HG03175 (cell line): ENCODE results near the gene SCGB3A2.

Experiments used
- ATAC-seq: cut with Tn5 transposase; IDR thresholded peaks from one replicate; pipeline ENCODE4 v1.9.1; 2021; ENCODE audit warnings: mild to moderate bottlenecking, moderate library complexity; ENCODE audit not compliant: unreplicated experiment

The SCGB3A2 gene

DNA sequence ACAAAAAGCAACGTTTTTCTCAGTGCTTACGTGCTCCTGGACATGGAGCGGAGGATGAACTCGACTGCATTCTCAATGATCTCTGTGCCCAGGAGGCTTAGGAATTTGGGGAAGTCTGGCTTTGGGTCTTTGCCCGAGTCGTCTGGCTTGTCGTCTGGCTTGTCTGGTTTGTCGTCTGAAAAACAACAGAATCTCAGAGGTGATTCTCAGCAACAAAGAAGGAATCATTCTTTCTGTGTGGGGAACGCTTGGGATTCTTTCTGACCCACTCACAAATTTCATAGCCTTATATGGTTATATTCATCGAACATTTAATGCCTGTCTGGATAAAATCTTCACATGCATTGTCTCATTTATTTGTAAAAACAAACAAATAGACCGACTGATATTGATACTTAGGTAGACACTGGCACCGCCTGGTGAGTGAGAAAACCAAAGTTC is 23.1 kb downstream of the SCGB3A2 start:
- no peak for ATAC-seq

DNA sequence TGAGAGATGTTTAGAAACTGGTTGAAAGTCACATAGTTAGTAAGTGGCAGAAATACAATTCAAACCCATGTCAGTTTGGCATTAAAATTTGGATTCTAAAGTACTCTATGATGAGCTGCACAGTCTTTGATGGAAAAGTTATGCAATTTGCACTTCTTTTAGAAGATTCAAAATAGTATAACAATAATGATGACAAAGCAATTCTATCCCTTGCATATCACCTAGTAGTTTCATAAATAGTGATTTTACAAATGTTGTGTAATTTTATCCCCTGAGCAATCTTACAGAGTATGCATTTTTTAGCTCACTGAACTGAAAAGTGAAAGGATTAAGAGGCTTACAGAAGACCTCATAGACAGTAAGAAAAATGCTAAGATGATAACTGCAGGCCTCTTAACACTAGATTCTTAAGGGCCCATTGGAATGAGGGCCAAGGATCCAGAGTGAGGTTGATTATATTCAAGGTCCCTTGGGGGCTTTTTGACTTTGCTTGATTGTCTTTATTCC is 24.2 kb downstream of the SCGB3A2 start:
- ATAC-seq: no peak

DNA sequence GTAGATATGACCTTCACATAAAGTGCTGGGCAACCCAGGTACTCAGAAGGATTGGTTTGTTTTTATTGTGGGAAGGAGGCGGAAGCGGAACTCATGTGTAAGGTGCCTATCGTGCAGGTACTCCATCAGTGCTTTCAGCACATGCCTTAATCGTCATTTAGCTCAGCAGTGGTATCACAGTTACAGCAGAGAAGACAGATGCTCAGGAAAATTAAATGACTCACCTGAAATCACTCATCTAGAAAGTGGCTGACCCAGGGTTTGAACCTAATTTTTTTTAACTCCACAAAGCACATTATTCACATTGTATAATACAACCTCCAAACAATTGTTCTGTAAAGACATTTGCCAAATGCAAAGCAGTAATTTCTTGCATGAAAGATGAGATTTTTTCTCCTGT is 25.6 kb downstream of the SCGB3A2 start:
- no peak for ATAC-seq

DNA sequence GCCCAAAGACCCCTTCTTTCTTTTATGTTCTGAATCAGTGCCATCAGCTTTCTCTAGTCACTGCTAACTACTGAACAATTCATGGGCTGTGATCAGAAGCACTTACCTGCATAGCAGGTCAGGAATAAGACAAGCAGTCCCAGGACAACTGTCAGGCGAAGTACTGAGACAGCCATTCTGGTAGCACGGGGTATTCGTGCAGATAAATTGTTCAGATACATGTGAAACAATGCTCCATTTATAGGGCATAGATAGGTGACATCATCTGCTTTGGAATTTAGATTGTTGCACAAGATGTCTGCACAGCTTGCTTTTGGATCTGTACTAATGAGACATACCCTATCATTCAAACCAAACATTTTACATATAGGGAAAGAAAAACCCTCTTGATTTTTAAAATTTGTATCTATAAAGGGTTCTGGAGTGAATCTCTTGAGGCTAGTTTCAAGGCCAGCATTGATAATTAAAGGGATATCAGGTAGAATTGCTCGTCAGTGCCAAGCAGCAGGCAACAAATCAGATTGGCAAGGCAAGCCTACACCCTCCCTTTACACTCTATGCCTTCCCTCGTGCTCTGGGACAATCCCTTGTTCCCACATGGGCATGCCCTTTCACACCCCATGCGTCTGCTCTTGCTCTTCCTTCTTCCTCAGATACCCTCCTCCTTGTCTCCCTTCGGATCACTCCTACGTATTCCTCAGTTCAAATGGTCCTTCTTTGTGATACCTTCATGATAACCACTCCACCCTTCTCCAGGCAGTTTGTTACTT is 28.0 kb downstream of the SCGB3A2 start, which contains the start of gene C5orf46:
C5orf46 (minus strand) TSS at position 213 of the 770 bp plus-strand sequence; CDS start at position 176, 37 bp downstream.
- ATAC-seq: no peak

DNA sequence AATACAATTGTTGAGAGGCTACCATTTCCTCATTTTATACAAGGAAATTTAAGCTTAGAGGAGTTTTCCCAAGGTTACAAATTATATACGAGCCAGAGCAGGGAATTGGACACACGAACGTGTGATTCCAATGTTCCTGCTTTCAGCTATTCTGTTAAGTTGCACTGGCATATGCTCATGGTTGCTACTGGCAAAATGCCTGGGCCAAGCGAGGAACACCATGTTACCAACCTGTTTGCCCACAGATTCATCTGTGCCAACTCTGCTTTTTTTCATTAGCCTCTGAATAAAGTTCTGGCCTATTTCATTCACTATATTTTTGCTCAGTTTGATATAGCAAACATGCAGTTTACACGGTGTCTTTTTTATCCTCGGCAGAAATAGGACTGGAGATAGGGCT is 32.9 kb downstream of the SCGB3A2 start:
- ATAC-seq: no peak

DNA sequence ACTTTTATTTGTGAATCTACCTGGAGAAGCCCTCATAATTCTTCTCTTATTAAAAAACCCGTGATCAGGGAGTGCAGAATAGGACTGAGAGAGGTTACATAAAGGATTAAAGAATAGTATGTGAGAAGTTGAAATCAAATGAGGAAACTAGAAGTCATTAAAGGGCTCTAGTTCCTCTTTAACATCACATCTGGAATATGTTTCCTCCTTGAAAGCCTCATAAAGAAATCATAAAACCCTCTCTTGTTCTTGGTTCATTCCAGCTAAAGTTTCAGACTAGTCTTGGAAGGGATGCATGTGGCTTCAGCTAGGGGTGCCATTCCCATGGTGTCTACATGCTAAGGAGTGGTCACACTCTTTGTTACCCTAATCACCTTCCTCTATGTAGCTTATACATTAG is 33.5 kb downstream of the SCGB3A2 start:
- ATAC-seq: no peak

DNA sequence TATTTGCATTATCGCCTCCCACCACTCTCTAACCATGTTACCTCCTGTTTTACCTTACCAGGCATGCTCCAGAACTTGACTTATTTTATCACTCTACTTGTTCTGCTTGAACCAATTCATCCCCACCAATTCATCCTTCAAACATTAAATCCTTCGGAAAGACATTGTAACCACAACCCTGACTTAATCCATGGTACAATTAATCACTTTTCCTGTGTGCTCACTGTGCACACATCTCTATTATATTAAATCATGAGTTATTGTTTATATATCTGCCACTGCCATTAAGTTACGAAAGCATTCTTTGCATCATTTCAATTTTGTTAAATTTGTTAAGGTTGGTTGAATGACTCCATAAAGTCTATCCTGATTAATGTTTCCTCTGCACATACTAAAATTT is 35.3 kb downstream of the SCGB3A2 start:
- no peak for ATAC-seq

DNA sequence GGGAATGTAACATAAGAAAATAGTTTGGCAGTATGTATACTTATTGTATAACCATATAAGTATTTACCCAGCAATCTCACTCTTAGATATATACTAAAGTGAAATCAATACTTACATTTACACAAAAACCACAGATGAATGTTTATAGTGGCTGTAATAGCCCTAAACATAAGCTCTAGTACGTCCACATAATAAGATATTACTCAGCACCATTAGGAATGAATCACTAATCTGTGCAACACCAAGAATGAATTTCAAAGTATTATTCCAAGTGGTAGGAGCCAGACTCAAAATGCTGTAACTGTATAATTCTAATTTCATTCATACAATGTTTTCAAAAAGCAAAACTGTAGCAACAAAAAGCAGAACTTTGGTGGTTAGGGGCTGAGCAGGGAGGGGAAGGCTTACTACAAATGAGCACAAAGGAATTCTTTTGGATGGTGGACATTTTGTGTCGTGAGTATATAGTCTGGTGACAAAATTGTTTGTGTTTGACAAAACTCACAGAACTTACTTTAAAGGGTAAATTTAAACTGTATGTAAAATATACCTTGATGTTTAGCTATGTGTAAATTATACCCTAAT is 39.7 kb downstream of the SCGB3A2 start:
- ATAC-seq: no peak

DNA sequence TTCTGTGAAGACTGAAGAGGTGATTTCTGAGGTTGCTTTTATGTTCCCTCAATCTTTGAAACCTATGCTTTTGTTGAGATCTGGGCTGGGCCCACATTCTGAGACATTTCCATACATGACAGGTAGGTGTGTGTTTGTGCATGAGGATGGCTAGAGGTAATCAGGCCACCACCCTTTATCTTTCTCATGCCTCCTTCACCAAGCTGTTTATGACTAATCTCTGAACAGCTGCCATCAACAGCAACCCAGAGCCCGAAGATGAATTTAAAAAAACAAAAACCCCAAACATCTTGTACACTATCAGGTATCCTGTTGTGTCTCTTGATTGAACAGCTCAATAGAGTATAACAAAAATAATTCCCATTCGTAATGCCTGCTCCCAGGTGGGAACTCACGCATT is 40.4 kb downstream of the SCGB3A2 start:
- no peak for ATAC-seq

DNA sequence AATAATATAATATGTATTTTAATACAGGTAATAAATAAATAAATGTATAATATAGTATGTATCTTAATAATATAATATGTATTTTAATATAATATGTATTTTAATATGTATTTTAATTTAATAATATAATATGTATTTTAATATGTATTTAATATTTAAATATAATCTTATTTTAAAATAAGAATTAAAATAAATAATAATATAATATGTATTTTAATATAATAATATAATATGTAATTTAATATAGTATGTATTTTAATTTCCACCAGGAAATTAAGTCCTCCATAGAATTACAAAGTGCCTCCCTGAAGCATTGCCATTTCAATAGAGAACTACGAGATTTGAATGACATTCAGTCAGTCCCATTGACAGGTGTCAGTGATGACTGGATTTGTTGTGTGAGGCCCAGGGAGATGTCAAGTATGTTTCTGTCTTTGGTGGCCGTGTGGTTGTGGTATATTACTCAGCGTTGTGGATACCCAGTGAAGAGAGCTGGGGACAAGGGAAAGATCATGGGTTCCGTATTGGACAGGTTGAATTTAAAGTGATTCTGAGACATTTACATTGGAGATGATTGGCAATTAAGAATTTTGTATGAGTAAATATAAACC is 42.0 kb downstream of the SCGB3A2 start:
- no peak for ATAC-seq

DNA sequence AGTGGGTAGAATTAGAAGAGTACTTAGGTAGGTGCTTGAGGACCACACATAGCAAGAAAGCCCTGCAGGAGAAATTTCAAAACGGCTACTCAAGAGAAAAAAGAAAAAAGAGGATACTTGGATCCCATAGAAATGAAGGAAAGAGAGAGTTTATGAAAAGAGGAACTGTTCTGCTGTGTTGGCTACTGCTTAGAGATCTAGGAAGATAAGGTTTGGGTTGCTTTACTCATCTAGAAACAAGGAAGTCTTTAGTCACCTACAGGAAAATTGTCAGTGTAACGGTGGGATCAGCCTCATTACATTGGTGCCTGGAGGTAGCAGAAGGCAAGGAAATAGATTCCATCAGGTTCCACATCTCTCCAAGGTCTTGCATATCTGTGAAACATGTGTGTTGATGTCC is 42.6 kb downstream of the SCGB3A2 start:
- no peak for ATAC-seq

DNA sequence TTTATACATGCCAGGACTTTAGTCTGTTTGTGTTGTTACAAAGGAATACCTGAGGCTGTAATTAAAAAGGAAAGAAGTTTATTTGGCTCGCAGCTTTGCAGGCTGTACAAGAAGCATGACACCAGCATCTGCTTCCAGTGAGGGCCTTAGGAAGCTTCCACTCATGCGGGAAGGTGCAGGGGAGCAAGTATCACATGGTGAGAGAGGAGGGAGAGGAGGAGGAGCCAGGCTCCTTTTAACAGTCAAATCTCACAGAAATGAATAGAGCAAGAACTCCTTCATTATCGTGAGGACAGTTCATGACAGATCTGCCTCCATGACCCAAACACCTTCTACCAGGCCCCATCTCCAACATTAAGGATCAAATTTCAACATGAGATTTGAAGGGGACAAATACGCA is 46.5 kb downstream of the SCGB3A2 start:
- ATAC-seq: no peak

DNA sequence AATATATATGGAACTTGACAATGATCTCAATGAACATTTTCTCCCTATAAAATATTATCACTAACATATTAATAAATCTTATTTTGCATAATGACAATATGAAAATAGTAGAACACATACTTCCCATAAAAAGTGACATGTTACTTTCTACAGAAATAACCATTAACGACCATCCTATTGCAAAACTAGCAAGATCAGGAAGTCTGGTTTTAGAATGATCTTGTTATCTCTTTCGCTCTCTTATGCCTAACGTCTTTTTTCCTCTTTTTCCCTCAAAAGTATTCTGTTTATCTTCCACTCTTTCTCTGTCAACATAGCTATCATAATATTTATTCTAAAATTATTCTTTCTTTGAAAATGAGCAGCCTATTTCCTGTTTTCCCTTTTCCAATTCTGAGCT is 49.4 kb downstream of the SCGB3A2 start:
- ATAC-seq: no peak

DNA sequence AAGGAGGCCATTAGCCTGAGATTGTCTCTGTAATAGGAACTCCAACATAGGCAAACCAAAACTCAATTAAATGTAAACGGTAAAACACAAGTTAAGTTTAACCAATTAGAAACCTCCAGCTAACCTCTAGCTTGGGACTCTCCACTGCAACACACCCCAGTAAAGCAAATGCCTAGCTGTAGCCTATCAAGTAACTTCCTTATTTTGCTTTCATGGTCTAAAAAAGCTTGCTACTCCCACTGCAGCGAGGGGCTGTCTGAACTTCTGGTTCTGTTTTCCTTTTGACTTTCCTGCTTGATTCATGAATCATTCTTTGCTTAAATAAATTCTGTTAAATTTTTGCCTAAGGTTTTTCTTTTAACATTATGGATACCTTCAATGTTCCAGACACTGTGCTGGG is 52.3 kb downstream of the SCGB3A2 start:
- ATAC-seq: no peak
